ENCODE measurements around the gene MAP3K6.

GRCh38 chr1:27414091-27414490 lies 47.3 kb upstream of the MAP3K6 start:
- TF ChIP-seq REST (IDR thresholded peaks at IDR 0.05) (no peak), CTCF (IDR thresholded peaks at IDR 0.05; ENCODE audit: low read depth, low read length, missing input control) (no peak), RAD21 (IDR thresholded peaks at IDR 0.05) (no peak), TAF1 (conservative IDR thresholded peaks at IDR 0.05) (no peak), ZBTB33 (IDR thresholded peaks at IDR 0.05) (no peak), NR2F2 (IDR thresholded peaks at IDR 0.05) (no peak), EGR1 (IDR thresholded peaks at IDR 0.05; ENCODE audit: low read depth in 2 of 2) (no peak), SP1 (IDR thresholded peaks at IDR 0.05) (no peak), FOXA1 (IDR thresholded peaks at IDR 0.05) (no peak), ATF3 (IDR thresholded peaks at IDR 0.05) (no peak), JUND (IDR thresholded peaks at IDR 0.05) (no peak), GABPA (IDR thresholded peaks at IDR 0.05 in 1 of 2, conservative IDR thresholded peaks at IDR 0.05 in 1 of 2) (no peak)

Data from liver (tissue), 3 donors.